GM19238 (cell line): ENCODE data around the gene C5orf52.
A peak's percentile ranks its signal among the peaks of the same experiment; 100 is the strongest.
"Not testable (repeated sequence)": the region's sequence is repeated elsewhere in the genome, so short reads cannot be mapped to it uniquely, and the experiment has no call there.

ENCODE experiments used
- DNase-seq: peaks from one replicate; pipeline ENCODE4 v3.0.0; 2011; ENCODE audit warnings: low spot score; ENCODE audit not compliant: insufficient read length

Gene C5orf52

GRCh38 chr5:157670662-157671591 lies at the start of gene C5orf52:
TSS of gene C5orf52 (plus strand) at chr5:157671533. CDS start at chr5:157671615, 82 bp downstream.
- peak; percentile 18 for DNase-seq

DNA sequence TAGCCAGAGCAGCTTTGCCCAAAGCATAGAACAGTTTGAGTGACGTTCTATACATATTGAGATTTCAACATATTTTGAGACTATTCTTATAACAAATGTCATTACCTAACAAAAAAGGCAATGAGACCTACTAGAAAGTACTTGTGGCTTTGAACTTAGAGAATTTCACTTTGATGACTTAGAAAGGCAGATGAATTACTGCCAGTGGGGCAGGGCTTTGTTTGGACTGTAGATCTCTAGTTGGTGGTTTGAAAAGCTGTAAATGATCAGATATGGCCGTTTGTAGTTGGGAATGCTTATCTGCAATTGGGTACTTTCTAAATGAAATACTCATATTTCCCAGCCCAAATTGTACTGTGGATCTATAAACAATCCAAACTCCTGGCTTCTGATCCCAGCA lies 47.2 kb upstream of the C5orf52 start:
- no peak for DNase-seq

DNA sequence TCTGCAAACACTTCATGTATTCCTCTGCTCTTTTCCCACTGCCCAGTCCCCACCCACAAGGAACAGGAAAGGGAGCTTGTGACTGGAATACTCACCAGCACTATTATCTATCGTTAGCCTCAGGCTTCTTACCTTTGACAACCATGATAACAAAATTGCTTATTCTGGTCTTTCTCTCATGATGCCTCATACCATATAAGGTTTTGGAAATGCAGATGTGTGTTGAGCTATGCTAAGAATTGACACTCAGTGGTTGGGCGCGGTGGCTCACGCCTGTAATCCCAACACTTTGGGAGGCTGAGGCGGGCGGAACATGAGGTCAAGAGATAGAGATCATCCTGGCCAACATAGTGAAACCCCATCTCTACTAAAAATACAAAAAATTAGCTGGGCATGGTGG lies 44.5 kb upstream of the C5orf52 start:
- no peak for DNase-seq

- no peak for DNase-seq
These were observed 41.0 kb upstream of the C5orf52 start for GRCh38 chr5:157630341-157630740.

DNA sequence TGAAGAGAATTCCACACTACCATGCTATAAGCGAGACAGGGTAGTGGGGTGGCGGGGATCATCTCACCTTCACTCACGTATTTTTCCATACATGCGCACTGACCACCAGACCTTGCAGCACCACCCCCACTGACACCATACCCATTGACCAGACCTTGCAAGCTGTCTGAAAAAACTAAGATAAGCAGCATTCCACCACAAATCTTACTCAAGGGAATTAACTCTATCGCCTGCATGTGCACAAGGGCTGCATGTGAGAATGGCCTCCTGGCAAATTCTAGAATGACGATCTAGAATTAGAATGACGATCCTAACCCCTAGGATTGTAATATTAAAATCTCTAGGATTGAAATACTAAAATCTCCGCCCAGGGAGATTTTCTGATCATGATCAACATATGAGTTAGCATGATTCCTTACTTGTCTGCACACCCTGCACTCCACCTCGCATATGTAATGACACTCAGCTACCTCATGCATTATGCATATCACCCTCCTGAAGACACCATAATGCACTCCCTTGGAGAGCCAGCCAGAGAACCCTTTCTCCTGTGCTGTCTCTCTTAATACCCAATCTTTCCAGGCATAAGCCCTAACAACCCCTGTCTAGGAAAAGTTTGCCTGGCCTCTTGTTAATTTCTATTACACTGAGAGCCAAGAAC lies 30.8 kb upstream of the C5orf52 start:
- no peak for DNase-seq

- DNase-seq: no peak
These were observed 22.9 kb upstream of the C5orf52 start for GRCh38 chr5:157648275-157648990.

- DNase-seq: no peak
These were observed 22.2 kb upstream of the C5orf52 start for GRCh38 chr5:157649101-157649500.

- DNase-seq: no peak
These were observed 20.2 kb upstream of the C5orf52 start for GRCh38 chr5:157650991-157651611.

GRCh38 chr5:157651623-157652376 lies 19.5 kb upstream of the C5orf52 start:
- DNase-seq: no peak

GRCh38 chr5:157652377-157652692 lies 19.0 kb upstream of the C5orf52 start, which contains the start of gene SOX30:
TSS of gene SOX30 (minus strand) at chr5:157652438. CDS start at chr5:157652078, 360 bp downstream.
- DNase-seq: no peak

DNA sequence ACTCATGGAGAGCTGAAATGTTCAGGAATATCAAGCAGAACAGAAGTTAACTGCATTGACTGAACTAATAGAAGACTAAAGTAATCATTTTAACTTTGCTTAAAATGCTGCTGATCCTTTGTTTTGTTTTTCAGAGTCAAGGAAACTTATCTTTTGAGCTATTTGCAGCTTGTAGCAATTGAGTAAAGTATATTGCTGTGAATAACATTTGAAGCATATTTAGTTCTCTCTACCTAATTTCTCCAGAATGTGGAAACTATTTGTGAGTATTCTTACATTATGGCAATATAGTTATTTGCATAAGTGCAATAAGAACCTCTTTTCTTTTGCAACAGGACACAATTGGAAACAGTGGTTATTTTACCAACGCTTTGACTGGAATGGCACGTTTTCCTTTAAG lies 13.8 kb upstream of the C5orf52 start:
- DNase-seq: no peak

- no peak for DNase-seq
These were observed 12.4 kb upstream of the C5orf52 start for GRCh38 chr5:157658893-157659292.

DNA sequence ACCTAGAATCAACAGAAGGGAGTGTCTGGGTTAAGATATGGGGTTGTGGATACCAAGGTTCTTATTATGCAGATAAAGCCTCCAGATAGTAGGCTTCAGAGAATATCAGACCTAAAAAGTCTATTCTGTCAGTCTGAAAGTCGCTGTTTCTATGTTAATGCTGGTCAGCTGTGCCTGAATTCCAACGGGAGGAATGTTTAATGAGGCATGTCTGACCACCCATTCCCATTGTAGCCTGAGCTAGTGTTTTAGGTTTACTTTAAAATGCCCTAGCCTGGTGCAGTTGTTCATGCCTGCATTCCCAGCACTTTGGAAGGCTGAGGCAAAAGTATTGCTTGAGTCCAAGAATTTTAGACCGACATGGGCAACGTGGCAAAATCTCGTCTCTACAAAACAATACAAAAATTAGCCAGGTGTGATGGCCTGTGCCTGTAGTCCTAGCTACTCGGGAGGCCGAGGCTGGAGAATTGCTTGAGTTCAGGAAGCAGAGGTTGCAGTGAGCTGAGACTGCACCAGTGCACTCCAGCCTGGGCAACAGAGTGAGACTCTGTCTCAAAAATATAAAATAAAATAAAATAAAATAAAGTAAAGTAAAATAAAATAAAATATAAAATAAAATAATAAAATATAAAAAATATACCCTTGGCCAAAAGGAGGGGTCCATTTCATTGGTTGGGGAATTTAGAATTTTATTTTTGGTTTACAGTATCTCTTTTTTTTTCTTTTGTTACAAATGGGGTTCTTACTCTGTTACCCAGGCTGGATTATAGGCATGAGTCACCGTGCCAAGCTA lies 11.3 kb upstream of the C5orf52 start:
- DNase-seq: no peak

DNA sequence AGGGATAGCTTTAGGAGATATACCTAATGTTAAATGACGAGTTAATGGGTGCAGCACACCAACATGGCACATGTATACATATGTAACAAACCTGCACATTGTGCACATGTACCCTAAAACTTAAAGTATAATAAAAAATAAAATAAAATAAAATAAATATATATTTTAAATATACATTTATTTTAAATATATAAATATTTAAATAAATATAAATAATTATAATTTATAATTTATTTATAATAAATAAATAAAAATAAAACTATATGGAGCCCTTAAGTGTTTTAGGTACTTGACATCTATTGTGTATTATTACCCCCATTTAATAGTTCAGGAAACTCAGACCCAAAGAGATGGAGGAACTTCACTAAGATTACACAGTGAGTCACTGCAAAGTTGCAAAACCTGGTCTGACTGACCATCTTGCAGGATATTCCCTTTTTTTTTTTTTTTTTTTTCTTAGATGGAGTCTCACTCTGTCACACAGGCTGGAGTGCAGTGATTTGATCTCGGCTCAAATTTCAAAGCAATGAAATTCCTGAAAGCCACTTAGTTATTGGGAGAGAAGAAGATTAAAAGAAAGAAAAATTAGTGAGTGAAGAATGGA lies 5.8 kb upstream of the C5orf52 start:
- DNase-seq: no peak

DNA sequence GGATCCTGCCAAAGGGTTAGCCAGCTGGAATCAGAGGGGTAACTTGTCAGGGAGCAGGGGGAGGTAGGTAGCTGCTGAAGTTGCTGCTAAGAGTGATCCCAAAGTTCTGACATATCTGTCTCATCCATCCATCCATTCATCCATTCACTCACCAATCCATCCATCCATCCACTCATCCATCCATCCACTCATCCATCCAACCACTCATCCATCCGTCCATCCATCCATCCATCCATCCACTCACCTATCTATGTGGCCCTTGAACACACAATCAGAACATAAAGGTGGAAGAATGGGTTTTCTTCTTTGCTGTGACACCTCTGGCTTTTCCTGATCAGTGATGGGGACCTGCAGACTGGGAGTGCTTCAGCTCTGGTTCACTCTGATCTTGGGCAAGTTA lies 3.0 kb upstream of the C5orf52 start:
- DNase-seq: no peak

GRCh38 chr5:157669701-157670097 lies 1.6 kb upstream of the C5orf52 start:
- no peak for DNase-seq

DNA sequence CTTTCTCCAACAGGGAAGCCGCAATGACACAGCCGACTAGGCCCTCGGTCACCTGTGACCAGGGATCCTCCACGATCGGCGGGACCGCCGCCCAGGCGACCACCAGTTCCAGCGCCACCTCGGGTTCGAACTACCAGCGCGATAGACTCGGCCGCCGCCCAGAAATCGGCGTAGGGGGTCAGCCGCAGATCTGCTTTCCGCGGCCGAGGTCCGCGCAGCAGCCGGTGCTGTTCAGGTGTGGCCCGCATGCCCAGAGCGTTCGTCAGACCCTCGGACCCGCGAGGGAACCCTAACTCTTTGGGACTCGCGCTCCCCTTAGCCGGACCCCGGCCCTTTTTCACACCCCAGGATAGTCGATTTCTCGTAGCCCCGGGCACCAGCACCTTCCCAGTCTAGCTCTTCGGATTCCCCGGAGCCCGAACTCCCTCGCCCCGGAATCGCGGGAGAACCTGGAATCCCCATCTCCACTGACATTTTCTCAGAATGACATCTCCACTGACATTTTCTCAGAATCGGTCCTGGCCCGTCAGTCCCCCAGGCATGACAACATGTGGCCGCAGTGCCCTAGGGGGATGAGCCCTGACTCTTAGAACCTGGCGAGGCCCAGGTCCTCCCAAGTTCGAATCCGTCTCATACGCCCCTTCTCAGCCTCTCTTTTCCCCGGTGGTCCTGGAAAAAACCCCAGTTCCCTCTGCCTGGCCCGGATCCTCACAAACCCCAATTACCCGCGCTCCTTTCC lies 428 bp downstream of the C5orf52 start:
- DNase-seq: no peak

GRCh38 chr5:157672976-157673375 lies 1.6 kb downstream of the C5orf52 start:
- DNase-seq: no peak

- not testable (repeated sequence) for DNase-seq
These were observed 3.0 kb downstream of the C5orf52 start for GRCh38 chr5:157674351-157674750.
